ENCODE results near the gene THAP5.

THAP5 gene, protein sequence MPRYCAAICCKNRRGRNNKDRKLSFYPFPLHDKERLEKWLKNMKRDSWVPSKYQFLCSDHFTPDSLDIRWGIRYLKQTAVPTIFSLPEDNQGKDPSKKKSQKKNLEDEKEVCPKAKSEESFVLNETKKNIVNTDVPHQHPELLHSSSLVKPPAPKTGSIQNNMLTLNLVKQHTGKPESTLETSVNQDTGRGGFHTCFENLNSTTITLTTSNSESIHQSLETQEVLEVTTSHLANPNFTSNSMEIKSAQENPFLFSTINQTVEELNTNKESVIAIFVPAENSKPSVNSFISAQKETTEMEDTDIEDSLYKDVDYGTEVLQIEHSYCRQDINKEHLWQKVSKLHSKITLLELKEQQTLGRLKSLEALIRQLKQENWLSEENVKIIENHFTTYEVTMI

GRCh38 chr7:108569381-108570145, at the start of gene THAP5, which contains the start of gene DNAJB9:
Gene THAP5, minus strand, starts transcription at chr7:108569706. Its CDS starts 137 bp downstream, at chr7:108569569.
Gene DNAJB9, plus strand, starts transcription at chr7:108569874. Its CDS starts 1,853 bp downstream, at chr7:108571727.
- intact Hi-C loops (cut with micrococcal nuclease) = loop anchor here (1.0 kb wide), 1 partner anchor 43 kb away; the partner anchor contains the start of gene PNPLA8
- peak within 1 kb of the TSS; percentile 98 for H3K4me3 Mint-ChIP-seq
- peaks cover 51% of the 10 kb centered on the region for H3K36me3 Mint-ChIP-seq (ENCODE audit: low read depth)
- no peaks in the 10 kb centered on the region for H3K27me3 Mint-ChIP-seq
- peaks cover 5% of the 10 kb centered on the region for H3K4me1 Mint-ChIP-seq (ENCODE audit: low read depth)
- H3K27ac Mint-ChIP-seq = peak within 1 kb of the TSS; percentile 98
- no peaks in the 10 kb centered on the region for H3K9me3 Mint-ChIP-seq

- Mint-ChIP-seq H3K36me3 (ENCODE audit: low read depth) (no peaks in the 10 kb centered on the region), H3K9me3 (no peaks in the 10 kb centered on the region), H3K27me3 (no peaks in the 10 kb centered on the region), H3K4me1 (ENCODE audit: low read depth) (no peaks in the 10 kb centered on the region), H3K4me3 (no peak overlapping the region), H3K27ac (no peak overlapping the region)
- intact Hi-C loops (cut with micrococcal nuclease) = no loop called here
These were observed 48.5 kb upstream of the THAP5 start for GRCh38 chr7:108618056-108618455.

- no peaks in the 10 kb centered on the region for H3K27me3 Mint-ChIP-seq
- H3K36me3 Mint-ChIP-seq (ENCODE audit: low read depth) = no peaks in the 10 kb centered on the region
- no peak overlapping the region for H3K27ac Mint-ChIP-seq
- intact Hi-C loops (cut with micrococcal nuclease) = no loop called here
- no peaks in the 10 kb centered on the region for H3K9me3 Mint-ChIP-seq
- H3K4me3 Mint-ChIP-seq = no peak overlapping the region
- no peaks in the 10 kb centered on the region for H3K4me1 Mint-ChIP-seq (ENCODE audit: low read depth)
These were observed 45.4 kb upstream of the THAP5 start for GRCh38 chr7:108614896-108615295.

DNA sequence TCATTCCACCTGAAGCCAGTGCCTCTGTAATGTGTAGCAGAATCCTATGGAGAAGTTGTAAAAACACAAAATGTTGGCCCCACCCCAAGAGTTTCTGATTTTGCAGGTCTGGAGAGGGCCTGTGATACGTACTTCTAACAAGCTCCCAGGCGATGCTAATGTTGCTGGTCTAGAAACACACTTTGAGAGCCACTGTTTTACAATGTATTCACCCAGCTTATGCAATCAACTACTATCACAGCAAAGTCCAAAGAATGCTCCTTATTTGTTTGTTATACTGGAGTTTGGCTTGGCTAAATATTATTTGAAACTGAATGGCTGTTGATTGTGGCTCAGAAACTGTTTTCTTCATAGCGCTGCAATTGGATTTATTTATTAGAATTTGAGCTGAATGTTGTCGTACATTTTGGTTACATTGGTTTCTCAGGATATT, 44.5 kb upstream of the THAP5 start:
- H3K4me1 Mint-ChIP-seq (ENCODE audit: low read depth) = no peaks in the 10 kb centered on the region
- no peaks in the 10 kb centered on the region for H3K27me3 Mint-ChIP-seq
- H3K36me3 Mint-ChIP-seq (ENCODE audit: low read depth) = no peaks in the 10 kb centered on the region
- intact Hi-C loops (cut with micrococcal nuclease) = no loop called here
- no peak overlapping the region for H3K27ac Mint-ChIP-seq
- H3K4me3 Mint-ChIP-seq = no peak overlapping the region
- H3K9me3 Mint-ChIP-seq = no peaks in the 10 kb centered on the region

DNA sequence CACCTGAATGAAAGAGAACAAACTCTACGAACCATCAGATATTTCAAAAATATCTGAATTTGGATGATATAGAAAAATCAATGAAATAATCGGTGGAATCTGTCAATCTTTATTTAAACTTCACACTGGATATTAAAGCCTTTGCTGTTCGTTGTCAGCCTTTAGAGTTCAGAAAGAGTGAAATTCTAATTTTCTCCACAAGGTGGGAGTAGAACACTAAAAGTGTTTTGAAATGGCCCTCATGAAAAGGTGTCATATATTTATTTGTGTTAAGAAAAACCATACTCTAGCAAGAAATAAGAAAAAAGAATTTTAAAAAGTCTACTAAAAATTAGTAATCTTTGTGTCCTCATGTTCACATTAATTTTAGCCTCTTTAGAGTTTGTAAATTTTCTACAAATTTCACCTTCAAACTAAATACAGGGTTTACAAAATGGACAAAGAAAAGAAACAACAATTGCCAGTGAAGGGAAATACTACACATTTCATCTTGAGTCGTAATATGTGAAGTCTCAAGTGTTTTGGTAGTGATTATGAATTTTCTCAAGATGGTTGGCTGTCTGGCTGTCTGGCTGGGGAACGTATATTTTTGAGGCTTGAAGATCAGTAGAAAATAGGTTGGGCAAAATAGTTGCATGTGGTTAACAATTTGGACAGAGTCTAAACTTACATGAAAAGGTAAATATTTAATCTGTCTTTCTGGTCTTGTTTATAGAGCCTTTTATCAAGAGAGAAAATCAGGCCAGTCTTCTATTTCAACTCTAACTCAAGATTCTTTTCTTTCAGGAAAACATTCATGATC, 43.8 kb upstream of the THAP5 start:
- intact Hi-C loops (cut with micrococcal nuclease) = no loop called here
- no peaks in the 10 kb centered on the region for H3K9me3 Mint-ChIP-seq
- no peak overlapping the region for H3K4me3 Mint-ChIP-seq
- no peaks in the 10 kb centered on the region for H3K4me1 Mint-ChIP-seq (ENCODE audit: low read depth)
- H3K27ac Mint-ChIP-seq = no peak overlapping the region
- no peaks in the 10 kb centered on the region for H3K27me3 Mint-ChIP-seq
- no peaks in the 10 kb centered on the region for H3K36me3 Mint-ChIP-seq (ENCODE audit: low read depth)

GRCh38 chr7:108611268-108611667, 41.8 kb upstream of the THAP5 start:
- no peaks in the 10 kb centered on the region for H3K36me3 Mint-ChIP-seq (ENCODE audit: low read depth)
- intact Hi-C loops (cut with micrococcal nuclease) = no loop called here
- no peak overlapping the region for H3K27ac Mint-ChIP-seq
- H3K27me3 Mint-ChIP-seq = no peaks in the 10 kb centered on the region
- H3K4me3 Mint-ChIP-seq = no peak overlapping the region
- no peaks in the 10 kb centered on the region for H3K9me3 Mint-ChIP-seq
- no peaks in the 10 kb centered on the region for H3K4me1 Mint-ChIP-seq (ENCODE audit: low read depth)

GRCh38 chr7:108609643-108610042, 40.1 kb upstream of the THAP5 start:
- no peak overlapping the region for H3K4me3 Mint-ChIP-seq
- no peak overlapping the region for H3K27ac Mint-ChIP-seq
- H3K27me3 Mint-ChIP-seq = no peaks in the 10 kb centered on the region
- no peaks in the 10 kb centered on the region for H3K9me3 Mint-ChIP-seq
- no peaks in the 10 kb centered on the region for H3K4me1 Mint-ChIP-seq (ENCODE audit: low read depth)
- no peaks in the 10 kb centered on the region for H3K36me3 Mint-ChIP-seq (ENCODE audit: low read depth)
- intact Hi-C loops (cut with micrococcal nuclease) = no loop called here

- no peaks in the 10 kb centered on the region for H3K4me1 Mint-ChIP-seq (ENCODE audit: low read depth)
- intact Hi-C loops (cut with micrococcal nuclease) = no loop called here
- no peak overlapping the region for H3K4me3 Mint-ChIP-seq
- H3K36me3 Mint-ChIP-seq (ENCODE audit: low read depth) = no peaks in the 10 kb centered on the region
- no peak overlapping the region for H3K27ac Mint-ChIP-seq
- no peaks in the 10 kb centered on the region for H3K9me3 Mint-ChIP-seq
- H3K27me3 Mint-ChIP-seq = no peaks in the 10 kb centered on the region
These were observed 36.2 kb upstream of the THAP5 start for GRCh38 chr7:108605559-108606201.

GRCh38 chr7:108604307-108605077, 35.0 kb upstream of the THAP5 start:
- Mint-ChIP-seq H3K27ac (no peak overlapping the region), H3K9me3 (no peaks in the 10 kb centered on the region), H3K4me1 (ENCODE audit: low read depth) (no peaks in the 10 kb centered on the region), H3K27me3 (no peaks in the 10 kb centered on the region), H3K36me3 (ENCODE audit: low read depth) (no peaks in the 10 kb centered on the region), H3K4me3 (no peak overlapping the region)
- intact Hi-C loops (cut with micrococcal nuclease) = no loop called here

GRCh38 chr7:108603656-108604306, 34.3 kb upstream of the THAP5 start:
- intact Hi-C loops (cut with micrococcal nuclease) = no loop called here
- no peak overlapping the region for H3K4me3 Mint-ChIP-seq
- no peak overlapping the region for H3K27ac Mint-ChIP-seq
- H3K4me1 Mint-ChIP-seq (ENCODE audit: low read depth) = no peaks in the 10 kb centered on the region
- no peaks in the 10 kb centered on the region for H3K27me3 Mint-ChIP-seq
- no peaks in the 10 kb centered on the region for H3K36me3 Mint-ChIP-seq (ENCODE audit: low read depth)
- H3K9me3 Mint-ChIP-seq = no peaks in the 10 kb centered on the region

DNA sequence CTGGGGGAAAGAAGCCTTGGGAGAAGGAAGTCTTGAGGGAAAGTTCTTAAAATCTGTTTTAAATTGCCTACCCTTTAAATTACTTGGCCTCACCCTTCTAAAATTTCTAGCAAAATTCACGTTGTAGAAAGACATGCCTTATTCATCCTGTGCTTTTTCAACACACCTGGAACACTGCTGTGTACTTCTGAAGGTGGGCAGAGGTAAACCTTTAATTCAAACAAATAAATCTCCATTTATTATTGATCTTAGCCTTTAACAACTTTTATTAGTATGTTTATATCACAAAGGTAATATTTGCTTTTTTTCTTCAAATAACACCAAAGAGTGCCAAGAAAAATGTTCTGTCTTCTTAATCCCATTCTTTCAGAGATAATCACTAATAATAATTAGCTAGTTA, 30.9 kb upstream of the THAP5 start:
- H3K27ac Mint-ChIP-seq = no peak overlapping the region
- H3K27me3 Mint-ChIP-seq = peaks cover 3% of the 10 kb centered on the region
- no peaks in the 10 kb centered on the region for H3K4me1 Mint-ChIP-seq (ENCODE audit: low read depth)
- intact Hi-C loops (cut with micrococcal nuclease) = no loop called here
- no peaks in the 10 kb centered on the region for H3K36me3 Mint-ChIP-seq (ENCODE audit: low read depth)
- H3K9me3 Mint-ChIP-seq = no peaks in the 10 kb centered on the region
- no peak overlapping the region for H3K4me3 Mint-ChIP-seq

DNA sequence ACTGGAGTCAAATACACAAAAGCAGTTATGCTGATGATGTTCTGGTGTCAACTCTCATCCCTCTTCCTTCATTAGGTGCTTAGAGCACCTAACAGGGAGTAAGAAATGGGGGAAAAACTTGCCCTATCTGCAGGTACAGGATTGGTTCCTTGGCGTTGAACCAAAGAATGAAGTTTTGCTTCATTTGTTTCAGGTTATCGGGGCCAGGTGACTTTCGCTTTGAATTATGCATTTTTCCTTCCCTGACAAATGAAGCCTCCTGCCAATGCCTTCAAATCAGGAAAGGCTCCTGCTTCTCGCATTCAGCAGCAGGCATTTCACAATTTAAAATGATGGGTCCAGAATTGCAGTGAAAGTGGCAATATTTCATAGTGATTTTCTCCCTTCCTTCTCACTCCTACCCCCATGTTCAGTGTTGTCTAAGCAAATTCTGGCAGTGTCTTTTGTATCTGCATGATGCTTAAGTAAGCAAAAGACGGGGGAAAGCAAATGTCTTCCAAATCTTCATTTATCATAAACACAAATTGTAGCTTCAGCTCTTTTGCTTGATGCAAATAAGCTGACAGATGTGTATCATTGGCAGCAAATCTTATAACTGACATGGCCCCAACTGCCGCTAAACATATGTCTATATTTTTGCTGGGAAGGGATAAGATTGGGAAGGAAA, 29.5 kb upstream of the THAP5 start:
- Mint-ChIP-seq H3K27ac (no peak overlapping the region), H3K9me3 (no peaks in the 10 kb centered on the region), H3K4me1 (ENCODE audit: low read depth) (no peaks in the 10 kb centered on the region), H3K4me3 (no peak overlapping the region), H3K27me3 (peaks cover 3% of the 10 kb centered on the region), H3K36me3 (ENCODE audit: low read depth) (no peaks in the 10 kb centered on the region)
- intact Hi-C loops (cut with micrococcal nuclease) = no loop called here

All from dendritic cell treated with granulocyte-macrophage colony-stimulating factor and Interleukin-4, amounts not matched to agents 40 ng/mL and 50 ng/mL, for 4 days (primary cell).